T-helper 1 cell treated with Interleukin-12 subunit alpha and Interleukin-12 subunit beta and Interleukin-4 antibody, amounts not matched to agents 30 ng/mL and 1 ng/mL, for 36 hours (primary cell): ENCODE data around the gene AVP. TPM values are rescaled to one million over a fixed set of nuclear protein-coding genes. Genes with fewer than 3 reads are reported as not detected.
"Not testable (repeated sequence)": the region's sequence is repeated elsewhere in the genome, so short reads cannot be mapped to it uniquely, and the experiment has no call there.

ENCODE experiments used
- intact Hi-C: fragments of 100-400 bp; cut with micrococcal nuclease; formaldehyde crosslinking; loops from one replicate; pipeline ENCODE4 v1.15.1; 2024
- total RNA-seq: library from RNA; stranded (reverse); gene quantifications from 2 replicates; pipeline ENCODE4 v1.2.3, GENCODE V29; 2022

The AVP gene
- not detected in 2 replicates for total RNA-seq

GRCh38 chr20:3084283-3084985 is at the start of gene AVP:
Gene AVP (minus strand): TSS chr20:3084724. CDS start chr20:3084674, 50 bp downstream.
- intact Hi-C loops, result no loop called here

GRCh38 chr20:3134151-3134550 is 49.6 kb upstream of the AVP start:
- intact Hi-C loops, result no loop called here

- intact Hi-C loops, result no loop called here
These were observed 48.6 kb upstream of the AVP start for GRCh38 chr20:3133155-3133554.

GRCh38 chr20:3130051-3130600 is 45.6 kb upstream of the AVP start:
- intact Hi-C loops, result no loop called here

- intact Hi-C loops, result no loop called here
These were observed 44.6 kb upstream of the AVP start for GRCh38 chr20:3129094-3129493.

GRCh38 chr20:3128275-3128984 is 43.9 kb upstream of the AVP start:
- intact Hi-C loops, result no loop called here

GRCh38 chr20:3126527-3126859 is 42.0 kb upstream of the AVP start:
- intact Hi-C loops, result no loop called here

- intact Hi-C loops, result not testable (repeated sequence)
These were observed 41.4 kb upstream of the AVP start for GRCh38 chr20:3125776-3126526.

- intact Hi-C loops, result not testable (repeated sequence)
These were observed 40.4 kb upstream of the AVP start for GRCh38 chr20:3124773-3125560.

GRCh38 chr20:3124163-3124562 is 39.6 kb upstream of the AVP start:
- intact Hi-C loops, result not testable (repeated sequence)

- intact Hi-C loops, result loop anchor here (1.0 to 2.0 kb wide), 3 partner anchors 34 to 51 kb away; partner anchors contain the start of gene LZTS3
These were observed 39.0 kb upstream of the AVP start for GRCh38 chr20:3123542-3123941.

- intact Hi-C loops, result loop anchor here (2.0 kb wide), 1 partner anchor 49 kb away; no protein-coding TSS in a partner anchor
These were observed 37.6 kb upstream of the AVP start for GRCh38 chr20:3121955-3122610.

- intact Hi-C loops, result no loop called here
These were observed 36.9 kb upstream of the AVP start for GRCh38 chr20:3121271-3121911.

GRCh38 chr20:3119044-3119443 is 34.5 kb upstream of the AVP start:
- intact Hi-C loops, result loop anchor here (5.0 kb wide), 1 partner anchor 83 kb away; the partner anchor contains the start of gene DDRGK1

- intact Hi-C loops, result loop anchor here (1.0 to 5.0 kb wide), 4 partner anchors 39 to 198 kb away; partner anchors contain the start of genes DDRGK1 and LZTS3
These were observed 33.4 kb upstream of the AVP start for GRCh38 chr20:3117839-3118379.

- intact Hi-C loops, result loop anchor here (5.0 kb wide), 1 partner anchor 86 kb away; the partner anchor contains the start of gene DDRGK1
These were observed 31.8 kb upstream of the AVP start for GRCh38 chr20:3116341-3116740.

- intact Hi-C loops, result loop anchor here (1.0 to 5.0 kb wide), 3 partner anchors 46 to 87 kb away; partner anchors contain the start of gene DDRGK1
These were observed 30.9 kb upstream of the AVP start for GRCh38 chr20:3115190-3116107.

GRCh38 chr20:3111995-3112394 is 27.5 kb upstream of the AVP start:
- intact Hi-C loops, result no loop called here
